ENCODE results near the gene TMEM18. TPM values are rescaled to one million over a fixed set of nuclear protein-coding genes. Genes with fewer than 3 reads are reported as not detected.
"Not testable (repeated sequence)": the region's sequence is repeated elsewhere in the genome, so short reads cannot be mapped to it uniquely, and the experiment has no call there.

TMEM18 gene
- total RNA-seq, 4 donors from 2014 or later: 20.1 to 44.1 (median 23.4) TPM

GRCh38 chr2:690799-691198 is 13.6 kb upstream of the TMEM18 start:
- DNase-seq (ENCODE audit: low spot score in 2 of 2): no peak
- Histone ChIP-seq H3K4me1 (peaks cover 0 to 42% (median 6%) of the 10 kb centered on the region in 4 donors), H3K4me3 (no peak overlapping the region), H3K9me3 (no peaks in the 10 kb centered on the region), H3K27me3 (no peaks in the 10 kb centered on the region), H3K36me3 (no peaks in the 10 kb centered on the region), H3K27ac (no peak overlapping the region)
- 80 to 82% methylated on average over 10 of the region's 10 CpGs for WGBS, 2 donors
- TF ChIP-seq POLR2A (IDR thresholded peaks at IDR 0.05) (no peak), EP300 (IDR thresholded peaks at IDR 0.05) (no peak), CTCF (IDR thresholded peaks at IDR 0.05) (no peak)

- TF ChIP-seq CTCF (IDR thresholded peaks at IDR 0.05) (no peak), POLR2A (IDR thresholded peaks at IDR 0.05) (no peak), EP300 (IDR thresholded peaks at IDR 0.05) (no peak)
- no peaks in the 10 kb centered on the region for H3K9me3 ChIP-seq
- H3K27me3 ChIP-seq: no peaks in the 10 kb centered on the region
- DNase-seq (ENCODE audit: low spot score in 2 of 2): no peak
- H3K4me3 ChIP-seq: no peak overlapping the region
- 76 to 77% methylated on average over 18 of the region's 19 CpGs for WGBS, 2 donors
- H3K4me1 ChIP-seq: peaks cover 0 to 35% (median 6%) of the 10 kb centered on the region in 4 donors
- H3K27ac ChIP-seq: peak overlapping the region in 1 of 4 donors; percentile 48
- no peaks in the 10 kb centered on the region for H3K36me3 ChIP-seq
Observed at GRCh38 chr2:689877-690510, 12.8 kb upstream of the TMEM18 start.

GRCh38 chr2:689237-689636 is 12.0 kb upstream of the TMEM18 start:
- H3K36me3 ChIP-seq: no peaks in the 10 kb centered on the region
- DNase-seq (ENCODE audit: low spot score in 2 of 2): no peak
- H3K27me3 ChIP-seq: no peaks in the 10 kb centered on the region
- no peak overlapping the region for H3K27ac ChIP-seq
- H3K4me3 ChIP-seq: no peak overlapping the region
- peaks cover 0 to 1% (median 0%) of the 10 kb centered on the region in 4 donors for H3K9me3 ChIP-seq
- 33 to 39% methylated on average over 5 of the region's 5 CpGs for WGBS, 2 donors
- TF ChIP-seq EP300 (IDR thresholded peaks at IDR 0.05) (no peak), POLR2A (IDR thresholded peaks at IDR 0.05) (no peak), CTCF (IDR thresholded peaks at IDR 0.05) (no peak)
- peaks cover 0 to 27% (median 3%) of the 10 kb centered on the region in 4 donors for H3K4me1 ChIP-seq

GRCh38 chr2:688504-689076 is 11.4 kb upstream of the TMEM18 start:
- H3K4me3 ChIP-seq: no peak overlapping the region
- H3K4me1 ChIP-seq: peaks cover 0 to 24% (median 2%) of the 10 kb centered on the region in 4 donors
- no peak for DNase-seq (ENCODE audit: low spot score in 2 of 2)
- no peak overlapping the region for H3K27ac ChIP-seq
- 79 to 80% methylated on average over 7 of the region's 7 CpGs for WGBS, 2 donors
- no peaks in the 10 kb centered on the region for H3K36me3 ChIP-seq
- peaks cover 0 to 3% (median 0%) of the 10 kb centered on the region in 4 donors for H3K9me3 ChIP-seq
- no peak for TF ChIP-seq CTCF (IDR thresholded peaks at IDR 0.05)
- no peak for TF ChIP-seq EP300 (IDR thresholded peaks at IDR 0.05)
- no peaks in the 10 kb centered on the region for H3K27me3 ChIP-seq

- no peak for DNase-seq (ENCODE audit: low spot score in 2 of 2)
- Histone ChIP-seq H3K4me1 (peaks cover 0 to 20% (median 2%) of the 10 kb centered on the region in 4 donors), H3K27ac (no peak overlapping the region), H3K9me3 (peaks cover 0 to 3% (median 0%) of the 10 kb centered on the region in 4 donors), H3K27me3 (no peaks in the 10 kb centered on the region), H3K36me3 (no peaks in the 10 kb centered on the region), H3K4me3 (no peak overlapping the region)
- WGBS, 2 donors: 41 to 50% methylated on average over 1 of the region's 1 CpG
- TF ChIP-seq CTCF (IDR thresholded peaks at IDR 0.05) (no peak), POLR2A (IDR thresholded peaks at IDR 0.05) (no peak), EP300 (IDR thresholded peaks at IDR 0.05) (no peak)
Observed at GRCh38 chr2:685421-685820, 8.2 kb upstream of the TMEM18 start.

GRCh38 chr2:684913-685312 is 7.7 kb upstream of the TMEM18 start:
- H3K27me3 ChIP-seq; H3K36me3 ChIP-seq; H3K9me3 ChIP-seq; DNase-seq (ENCODE audit: low spot score in 2 of 2); H3K4me3 ChIP-seq; H3K27ac ChIP-seq: not testable (repeated sequence)
- WGBS, 2 donors: 86 to 90% methylated on average over 2 of the region's 2 CpGs
- peaks cover 0 to 15% (median under 1%) of the 10 kb centered on the region in 4 donors for H3K4me1 ChIP-seq

All from tibial nerve (tissue), 4 donors.